ENCODE results near the gene IL12RB2.

The IL12RB2 gene

GRCh38 chr1:67367370-67368045 lies 59.8 kb downstream of the IL12RB2 start:
- no peaks in the 10 kb centered on the region for H3K36me3 ChIP-seq (ENCODE audit: control insufficient read depth, insufficient read depth, low read length)
- H3K4me1 ChIP-seq (ENCODE audit: control insufficient read depth, insufficient read depth, low read length): no peaks in the 10 kb centered on the region
- H3K27me3 ChIP-seq (ENCODE audit: control insufficient read depth, insufficient read depth, low read length): no peaks in the 10 kb centered on the region
- H3K4me3 ChIP-seq (ENCODE audit: low read length): no peak overlapping the region
- H3K9ac ChIP-seq (ENCODE audit: low read length): no peak overlapping the region
- H3K9me3 ChIP-seq (ENCODE audit: control insufficient read depth, low read length): no peaks in the 10 kb centered on the region

- no peaks in the 10 kb centered on the region for H3K27me3 ChIP-seq (ENCODE audit: control insufficient read depth, insufficient read depth, low read length)
- no peaks in the 10 kb centered on the region for H3K36me3 ChIP-seq (ENCODE audit: control insufficient read depth, insufficient read depth, low read length)
- H3K4me3 ChIP-seq (ENCODE audit: low read length): no peak overlapping the region
- H3K9me3 ChIP-seq (ENCODE audit: control insufficient read depth, low read length): no peaks in the 10 kb centered on the region
- no peak overlapping the region for H3K9ac ChIP-seq (ENCODE audit: low read length)
- H3K4me1 ChIP-seq (ENCODE audit: control insufficient read depth, insufficient read depth, low read length): no peaks in the 10 kb centered on the region
Observed at GRCh38 chr1:67368046-67368514, 60.4 kb downstream of the IL12RB2 start.

- Histone ChIP-seq H3K9me3 (ENCODE audit: control insufficient read depth, low read length) (no peaks in the 10 kb centered on the region), H3K9ac (ENCODE audit: low read length) (no peak overlapping the region), H3K36me3 (ENCODE audit: control insufficient read depth, insufficient read depth, low read length) (no peaks in the 10 kb centered on the region), H3K27me3 (ENCODE audit: control insufficient read depth, insufficient read depth, low read length) (no peaks in the 10 kb centered on the region), H3K4me1 (ENCODE audit: control insufficient read depth, insufficient read depth, low read length) (no peaks in the 10 kb centered on the region), H3K4me3 (ENCODE audit: low read length) (no peak overlapping the region)
Observed at GRCh38 chr1:67371043-67371442, 63.4 kb downstream of the IL12RB2 start.

- Histone ChIP-seq H3K9me3 (ENCODE audit: control insufficient read depth, low read length) (no peaks in the 10 kb centered on the region), H3K36me3 (ENCODE audit: control insufficient read depth, insufficient read depth, low read length) (no peaks in the 10 kb centered on the region), H3K27me3 (ENCODE audit: control insufficient read depth, insufficient read depth, low read length) (no peaks in the 10 kb centered on the region), H3K9ac (ENCODE audit: low read length) (no peak overlapping the region), H3K4me3 (ENCODE audit: low read length) (no peak overlapping the region), H3K4me1 (ENCODE audit: control insufficient read depth, insufficient read depth, low read length) (no peaks in the 10 kb centered on the region)
Observed at GRCh38 chr1:67371681-67372080, 64.0 kb downstream of the IL12RB2 start.

GRCh38 chr1:67372136-67372535 lies 64.5 kb downstream of the IL12RB2 start:
- H3K9ac ChIP-seq (ENCODE audit: low read length): no peak overlapping the region
- H3K4me3 ChIP-seq (ENCODE audit: low read length): no peak overlapping the region

GRCh38 chr1:67372898-67373297 lies 65.2 kb downstream of the IL12RB2 start:
- Histone ChIP-seq H3K36me3 (ENCODE audit: control insufficient read depth, insufficient read depth, low read length) (no peaks in the 10 kb centered on the region), H3K9ac (ENCODE audit: low read length) (no peak overlapping the region), H3K4me1 (ENCODE audit: control insufficient read depth, insufficient read depth, low read length) (no peaks in the 10 kb centered on the region), H3K27me3 (ENCODE audit: control insufficient read depth, insufficient read depth, low read length) (no peaks in the 10 kb centered on the region), H3K4me3 (ENCODE audit: low read length) (no peak overlapping the region), H3K9me3 (ENCODE audit: control insufficient read depth, low read length) (no peaks in the 10 kb centered on the region)

More at GRCh38 chr1:67372136-67372535, 64.5 kb downstream of the IL12RB2 start:
- no peaks in the 10 kb centered on the region for H3K36me3 ChIP-seq (ENCODE audit: control insufficient read depth, insufficient read depth, low read length)
- no peaks in the 10 kb centered on the region for H3K9me3 ChIP-seq (ENCODE audit: control insufficient read depth, low read length)
- H3K4me1 ChIP-seq (ENCODE audit: control insufficient read depth, insufficient read depth, low read length): no peaks in the 10 kb centered on the region
- no peaks in the 10 kb centered on the region for H3K27me3 ChIP-seq (ENCODE audit: control insufficient read depth, insufficient read depth, low read length)

GRCh38 chr1:67376381-67376780 lies 68.7 kb downstream of the IL12RB2 start:
- no peak overlapping the region for H3K4me3 ChIP-seq (ENCODE audit: low read length)
- H3K4me1 ChIP-seq (ENCODE audit: control insufficient read depth, insufficient read depth, low read length): no peaks in the 10 kb centered on the region
- H3K27me3 ChIP-seq (ENCODE audit: control insufficient read depth, insufficient read depth, low read length): no peaks in the 10 kb centered on the region
- no peaks in the 10 kb centered on the region for H3K9me3 ChIP-seq (ENCODE audit: control insufficient read depth, low read length)
- no peak overlapping the region for H3K9ac ChIP-seq (ENCODE audit: low read length)
- H3K36me3 ChIP-seq (ENCODE audit: control insufficient read depth, insufficient read depth, low read length): no peaks in the 10 kb centered on the region

- H3K27me3 ChIP-seq (ENCODE audit: control insufficient read depth, insufficient read depth, low read length): no peaks in the 10 kb centered on the region
- no peaks in the 10 kb centered on the region for H3K4me1 ChIP-seq (ENCODE audit: control insufficient read depth, insufficient read depth, low read length)
- no peaks in the 10 kb centered on the region for H3K36me3 ChIP-seq (ENCODE audit: control insufficient read depth, insufficient read depth, low read length)
- H3K9me3 ChIP-seq (ENCODE audit: control insufficient read depth, low read length): no peaks in the 10 kb centered on the region
- no peak overlapping the region for H3K9ac ChIP-seq (ENCODE audit: low read length)
- no peak overlapping the region for H3K4me3 ChIP-seq (ENCODE audit: low read length)
Observed at GRCh38 chr1:67377253-67377652, 69.6 kb downstream of the IL12RB2 start.

GRCh38 chr1:67381154-67381553 lies 73.5 kb downstream of the IL12RB2 start:
- no peaks in the 10 kb centered on the region for H3K27me3 ChIP-seq (ENCODE audit: control insufficient read depth, insufficient read depth, low read length)
- no peaks in the 10 kb centered on the region for H3K36me3 ChIP-seq (ENCODE audit: control insufficient read depth, insufficient read depth, low read length)
- H3K9me3 ChIP-seq (ENCODE audit: control insufficient read depth, low read length): no peaks in the 10 kb centered on the region
- H3K9ac ChIP-seq (ENCODE audit: low read length): no peak overlapping the region
- no peaks in the 10 kb centered on the region for H3K4me1 ChIP-seq (ENCODE audit: control insufficient read depth, insufficient read depth, low read length)
- no peak overlapping the region for H3K4me3 ChIP-seq (ENCODE audit: low read length)

GRCh38 chr1:67382292-67382691 lies 74.6 kb downstream of the IL12RB2 start:
- H3K27me3 ChIP-seq (ENCODE audit: control insufficient read depth, insufficient read depth, low read length): no peaks in the 10 kb centered on the region
- H3K4me3 ChIP-seq (ENCODE audit: low read length): no peak overlapping the region
- H3K9ac ChIP-seq (ENCODE audit: low read length): no peak overlapping the region
- H3K36me3 ChIP-seq (ENCODE audit: control insufficient read depth, insufficient read depth, low read length): no peaks in the 10 kb centered on the region
- H3K9me3 ChIP-seq (ENCODE audit: control insufficient read depth, low read length): no peaks in the 10 kb centered on the region
- no peaks in the 10 kb centered on the region for H3K4me1 ChIP-seq (ENCODE audit: control insufficient read depth, insufficient read depth, low read length)

- Histone ChIP-seq H3K4me3 (ENCODE audit: low read length) (no peak overlapping the region), H3K9ac (ENCODE audit: low read length) (no peak overlapping the region), H3K9me3 (ENCODE audit: control insufficient read depth, low read length) (no peaks in the 10 kb centered on the region), H3K4me1 (ENCODE audit: control insufficient read depth, insufficient read depth, low read length) (no peaks in the 10 kb centered on the region), H3K27me3 (ENCODE audit: control insufficient read depth, insufficient read depth, low read length) (no peaks in the 10 kb centered on the region), H3K36me3 (ENCODE audit: control insufficient read depth, insufficient read depth, low read length) (no peaks in the 10 kb centered on the region)
Observed at GRCh38 chr1:67383999-67384638, 76.4 kb downstream of the IL12RB2 start.

- no peaks in the 10 kb centered on the region for H3K36me3 ChIP-seq (ENCODE audit: control insufficient read depth, insufficient read depth, low read length)
- peaks cover 5% of the 10 kb centered on the region for H3K4me1 ChIP-seq (ENCODE audit: control insufficient read depth, insufficient read depth, low read length)
- H3K9ac ChIP-seq (ENCODE audit: low read length): no peak overlapping the region
- H3K27me3 ChIP-seq (ENCODE audit: control insufficient read depth, insufficient read depth, low read length): no peaks in the 10 kb centered on the region
- no peak overlapping the region for H3K4me3 ChIP-seq (ENCODE audit: low read length)
- H3K9me3 ChIP-seq (ENCODE audit: control insufficient read depth, low read length): no peaks in the 10 kb centered on the region
Observed at GRCh38 chr1:67390041-67390887, 82.6 kb downstream of the IL12RB2 start.

Data from mucosa of stomach (tissue), 1 donor.